IMR-90 (cell line): Measurements from ENCODE around the gene MEIKIN. TPM values are rescaled to one million over a fixed set of nuclear protein-coding genes. Genes with fewer than 3 reads are reported as not detected.

Experiments used
- ATAC-seq: fragments of 200-7000 bp; cut with Tn5 transposase; 2 replicates; pipeline ENCODE4 v1.9.1; 2020; ENCODE audit warnings: low read depth, mild to moderate bottlenecking, moderate library complexity
- BruUV-seq: library from RNA; stranded (reverse); fragments of 400-500 nt; replicated peaks from 2 replicates; lab custom pipeline; 2021; lab: Mats Ljungman, UMichigan
- CTCF ChIA-PET: fragments of 300-600 bp; formaldehyde crosslinking; extraction: SDS; loops from one replicate; lab custom pipeline; 2021; ENCODE audit warnings: antibody characterized with exemption; lab: Yijun Ruan, JAX
- POLR2A ChIA-PET: fragments of 300-600 bp; sonication (Branson Sonifier 250); formaldehyde crosslinking; loops from one replicate; lab custom pipeline; 2022; ENCODE audit warnings: antibody characterized with exemption; ENCODE audit not compliant: unreplicated experiment; lab: Charles Lee
- DNase-seq: peaks from one replicate; pipeline ENCODE4 v3.0.0; 2013
- H2AFZ ChIP-seq: replicated peaks from 2 replicates; pipeline ENCODE3; 2013; ENCODE audit warnings: low read length, mild to moderate bottlenecking; ENCODE audit not compliant: poor library complexity
- H2AK5ac ChIP-seq: 2 replicates; pipeline ENCODE4 v1.6.1; 2013; ENCODE audit warnings: low read depth, low read length, inconsistent platforms
- H2AK9ac ChIP-seq: replicated peaks from 2 replicates; pipeline ENCODE3; 2013; ENCODE audit warnings: mild to moderate bottlenecking, low read depth, low read length, moderate library complexity; ENCODE audit not compliant: poor library complexity
- H2BK120ac ChIP-seq: 2 replicates; pipeline ENCODE4 v1.6.1; 2013; ENCODE audit warnings: low read depth, low read length, inconsistent platforms
- H2BK15ac ChIP-seq: 3 replicates; pipeline ENCODE4 v1.6.1; 2013; ENCODE audit warnings: low read depth, low read length, inconsistent platforms
- H2BK20ac ChIP-seq: 2 replicates; pipeline ENCODE4 v1.6.1; 2013; ENCODE audit warnings: low read depth, mild to moderate bottlenecking, inconsistent platforms, low read length, moderate library complexity
- H2BK5ac ChIP-seq: 2 replicates; pipeline ENCODE4 v1.6.1; 2013; ENCODE audit warnings: mild to moderate bottlenecking, low read depth, low read length, inconsistent platforms; ENCODE audit not compliant: poor library complexity, severe bottlenecking
- H3K14ac ChIP-seq: replicated peaks from 2 replicates; pipeline ENCODE4 v1.6.1; 2013; ENCODE audit warnings: low read depth, low read length, inconsistent platforms
- H3K18ac ChIP-seq: 2 replicates; pipeline ENCODE4 v1.6.1; 2013; ENCODE audit warnings: low read depth, low read length, control low read depth
- H3K23ac ChIP-seq: 2 replicates; pipeline ENCODE4 v1.6.1; 2013; ENCODE audit warnings: low read depth, low read length, inconsistent platforms
- H3K27ac ChIP-seq: 2 replicates; pipeline ENCODE4 v1.5.1; 2013; ENCODE audit warnings: mild to moderate bottlenecking, control low read depth, low read length; ENCODE audit not compliant: insufficient read depth
- H3K27me3 ChIP-seq: 2 replicates; pipeline ENCODE4 v1.6.1; 2013; ENCODE audit warnings: low read length; ENCODE audit not compliant: control insufficient read depth, insufficient read depth
- H3K36me3 ChIP-seq: 2 replicates; pipeline ENCODE4 v1.6.1; 2013; ENCODE audit warnings: low read length, mixed read lengths; ENCODE audit not compliant: control insufficient read depth, insufficient read depth
- H3K4ac ChIP-seq: 2 replicates; pipeline ENCODE4 v1.6.1; 2013; ENCODE audit warnings: low read depth, low read length, inconsistent platforms
- H3K4me1 ChIP-seq: 2 replicates; pipeline ENCODE4 v1.6.1; 2013; ENCODE audit warnings: low read length, mixed read lengths; ENCODE audit not compliant: control insufficient read depth, insufficient read depth
- H3K4me2 ChIP-seq: 2 replicates; pipeline ENCODE4 v1.6.1; 2013; ENCODE audit warnings: low read depth, mild to moderate bottlenecking, control low read depth, low read length, moderate library complexity
- H3K4me3 ChIP-seq: 2 replicates; pipeline ENCODE4 v1.5.1; 2013; ENCODE audit warnings: low read depth, mild to moderate bottlenecking, control low read depth, low read length, moderate library complexity; ENCODE audit not compliant: insufficient read depth
- H3K56ac ChIP-seq: 2 replicates; pipeline ENCODE4 v1.6.1; 2013; ENCODE audit warnings: low read length, inconsistent platforms; ENCODE audit not compliant: insufficient read depth; ENCODE audit errors: extremely low read depth
- H3K79me1 ChIP-seq, 2 experiments: 2 replicates each; pipeline ENCODE4 v1.6.1; 2013; ENCODE audit warnings: low read length in 2 of 2, inconsistent platforms in 1 of 2, low read depth in 1 of 2
- H3K9ac ChIP-seq: 2 replicates; pipeline ENCODE4 v1.6.1; 2013; ENCODE audit warnings: low read depth, low read length, control low read depth
- H3K9me1 ChIP-seq: 2 replicates; pipeline ENCODE4 v1.6.1; 2013; ENCODE audit warnings: low read length, inconsistent platforms; ENCODE audit not compliant: insufficient read depth
- H3K9me3 ChIP-seq: 2 replicates; pipeline ENCODE4 v1.6.1; 2013; ENCODE audit warnings: low read length; ENCODE audit not compliant: control insufficient read depth, insufficient read depth
- H4K20me1 ChIP-seq: 2 replicates; pipeline ENCODE4 v1.6.1; 2013; ENCODE audit warnings: low read length, inconsistent platforms; ENCODE audit not compliant: insufficient read depth
- H4K5ac ChIP-seq: 2 replicates; pipeline ENCODE4 v1.6.1; 2013; ENCODE audit warnings: mild to moderate bottlenecking, low read depth, low read length, control low read depth
- H4K8ac ChIP-seq, 2 experiments: 2 replicates each; pipeline ENCODE4 v1.6.1; 2013; ENCODE audit warnings: low read depth in 2 of 2, low read length in 2 of 2, control low read depth in 1 of 2, inconsistent platforms in 1 of 2
- H4K91ac ChIP-seq: 2 replicates; pipeline ENCODE4 v1.6.1; 2013; ENCODE audit warnings: low read depth, low read length, inconsistent platforms; ENCODE audit not compliant: insufficient read depth
- BHLHE40 ChIP-seq: fragments of 150-350 bp; IDR thresholded peaks from 2 replicates; pipeline ENCODE4 v1.6.1; 2016; ENCODE audit warnings: mild to moderate bottlenecking, low read depth, low read length
- CEBPB ChIP-seq: IDR thresholded peaks from 2 replicates; pipeline ENCODE4 v1.6.1; 2012; ENCODE audit warnings: low read depth, low read length, improper control_type of control experiment
- ELK1 ChIP-seq: fragments of 150-350 bp; IDR thresholded peaks from 2 replicates; pipeline ENCODE4 v1.6.1; 2016; ENCODE audit warnings: low read depth, mild to moderate bottlenecking, low read length, moderate library complexity, borderline replicate concordance
- FOS ChIP-seq: fragments of 150-350 bp; IDR thresholded peaks from 2 replicates; pipeline ENCODE4 v1.6.1; 2016; ENCODE audit warnings: low read depth, low read length
- MAFK ChIP-seq: IDR thresholded peaks from 2 replicates; pipeline ENCODE4 v1.6.1; 2012; ENCODE audit warnings: low read depth, low read length, improper control_type of control experiment
- MAZ ChIP-seq: IDR thresholded peaks from 2 replicates; pipeline ENCODE4 v1.6.1; 2012; ENCODE audit warnings: low read depth, mild to moderate bottlenecking, low read length, improper control_type of control experiment, moderate library complexity, borderline replicate concordance
- MXI1 ChIP-seq: IDR thresholded peaks from 2 replicates; pipeline ENCODE4 v1.6.1; 2012; ENCODE audit warnings: low read depth, mild to moderate bottlenecking, low read length, moderate library complexity, borderline replicate concordance
- NFE2L2 ChIP-seq: fragments of 150-350 bp; IDR thresholded peaks from 2 replicates; pipeline ENCODE4 v1.6.1; 2016; ENCODE audit warnings: low read depth, mild to moderate bottlenecking, low read length
- RAD21 ChIP-seq: IDR thresholded peaks from 2 replicates; pipeline ENCODE4 v1.6.1; 2012; ENCODE audit warnings: low read length, improper control_type of control experiment
- RFX5 ChIP-seq: IDR thresholded peaks from 2 replicates; pipeline ENCODE4 v1.8.0; 2012; ENCODE audit warnings: low read depth, mild to moderate bottlenecking, low read length, moderate library complexity
- SMC3 ChIP-seq: fragments of 150-350 bp; IDR thresholded peaks from 2 replicates; pipeline ENCODE4 v1.6.1; 2016; ENCODE audit warnings: low read depth, mild to moderate bottlenecking, antibody characterized with exemption, low read length, moderate library complexity
- USF2 ChIP-seq: fragments of 150-350 bp; IDR thresholded peaks from 2 replicates; pipeline ENCODE4 v1.6.1; 2017; ENCODE audit warnings: mild to moderate bottlenecking, antibody characterized with exemption, low read length, low read depth
- WGBS, 2 experiments: methylation state at CpG; one replicate each; pipeline versions ENCODE4 v1.1.5 to v1.1.7; 2013; ENCODE audit warnings: missing lambda C conversion rate in 2 of 2; ENCODE audit not compliant: insufficient read length in 1 of 2; ENCODE audit errors: extremely low coverage in 2 of 2; 5-methylcytosine and 5-hydroxymethylcytosine counted together
- dilution Hi-C: fragments of 300-500 bp; cut with HindIII; formaldehyde crosslinking; loops from one replicate; pipeline ENCODE4 v1.14.3; 2018; ENCODE audit warnings: low sequenced_read_pairs; ENCODE audit not compliant: unreplicated experiment
- in situ Hi-C: fragments of 300-500 bp; cut with MboI; formaldehyde crosslinking; loops from 3 replicates; pipeline ENCODE4 v1.14.3; 2019; ENCODE audit warnings: low sequenced_read_pairs, inconsistent platforms, mixed read lengths
- intact Hi-C: fragments of 100-400 bp; cut with micrococcal nuclease; formaldehyde crosslinking; loops from 2 replicates; pipeline ENCODE4 v1.10.0; 2022
- polyA plus RNA-seq, 3 experiments: library from polyadenylated mRNA; depleted of rRNA; stranded (reverse); fragments of >200 nt; gene quantifications; 2 replicates each; pipeline ENCODE4 v1.2.3, GENCODE V29; 2012; ENCODE audit warnings: low replicate concordance in 1 of 3
- total RNA-seq: library from RNA; depleted of rRNA; stranded (reverse); fragments of >200 nt; gene quantifications from 2 replicates; pipeline ENCODE4 v1.2.3, GENCODE V29; 2012
- TF ChIP-seq, protein P1 (sequence below): conservative IDR thresholded peaks from 2 replicates; pipeline ENCODE4 v1.5.1; 2012; ENCODE audit warnings: mild to moderate bottlenecking, low read depth, low read length, improper control_type of control experiment

MEIKIN gene
- total and polyA plus RNA-seq, 2 of the 4 experiments (the other 2 are of a cell fraction): not detected

GRCh38 chr5:131980696-131981095 lies 35.2 kb upstream of the MEIKIN start:
- H2AFZ ChIP-seq: no peak overlapping the region
- H2BK15ac ChIP-seq: no peak overlapping the region
- no peaks in the 10 kb centered on the region for H3K4me1 ChIP-seq
- no peaks in the 10 kb centered on the region for H3K9me3 ChIP-seq
- no peak overlapping the region for H3K9ac ChIP-seq
- no peaks in the 10 kb centered on the region for H3K9me1 ChIP-seq
- POLR2A ChIA-PET: no interaction called here
- no peak overlapping the region for H2BK120ac ChIP-seq
- H3K79me1 ChIP-seq: no peaks in the 10 kb centered on the region
- H3K56ac ChIP-seq: no peak overlapping the region
- no peak overlapping the region for H3K23ac ChIP-seq
- H4K91ac ChIP-seq: no peak overlapping the region
- no peak overlapping the region for H3K27ac ChIP-seq
- no peak overlapping the region for H3K4ac ChIP-seq
- no TSS peak for BruUV-seq
- no peak for ATAC-seq
- no peak overlapping the region for H3K14ac ChIP-seq
- no peak overlapping the region for H2BK20ac ChIP-seq
- no peaks in the 10 kb centered on the region for H3K36me3 ChIP-seq
- no peak overlapping the region for H2AK5ac ChIP-seq
- no peak overlapping the region for H3K4me3 ChIP-seq
- intact Hi-C loops: no loop called here
- H3K27me3 ChIP-seq: peaks cover 19% of the 10 kb centered on the region
- dilution Hi-C loops: no loop called here
- H3K18ac ChIP-seq: no peak overlapping the region
- in situ Hi-C loops: no loop called here
- no peak overlapping the region for H4K5ac ChIP-seq
- no peak for DNase-seq
- CTCF ChIA-PET: no interaction called here
- WGBS, 2 experiments: 32% methylated on average over 4 of the region's 4 CpGs; no CpG with 5 or more reads in 1 of the 2 experiments
- H3K4me2 ChIP-seq: no peak overlapping the region
- no peaks in the 10 kb centered on the region for H4K20me1 ChIP-seq
- no peak overlapping the region for H2BK5ac ChIP-seq
- no peak overlapping the region for H4K8ac ChIP-seq
- H2AK9ac ChIP-seq: no peak overlapping the region
- no peak for TF ChIP-seq NFE2L2
- no peak for TF ChIP-seq RAD21
- no peak for TF ChIP-seq USF2
- no peak for TF ChIP-seq FOS
- TF ChIP-seq ELK1: no peak
- no peak for TF ChIP-seq RFX5
- no peak for TF ChIP-seq CEBPB
- TF ChIP-seq MAZ: no peak
- no peak for TF ChIP-seq SMC3
- no peak for TF ChIP-seq MXI1
- TF ChIP-seq, protein P1, sequence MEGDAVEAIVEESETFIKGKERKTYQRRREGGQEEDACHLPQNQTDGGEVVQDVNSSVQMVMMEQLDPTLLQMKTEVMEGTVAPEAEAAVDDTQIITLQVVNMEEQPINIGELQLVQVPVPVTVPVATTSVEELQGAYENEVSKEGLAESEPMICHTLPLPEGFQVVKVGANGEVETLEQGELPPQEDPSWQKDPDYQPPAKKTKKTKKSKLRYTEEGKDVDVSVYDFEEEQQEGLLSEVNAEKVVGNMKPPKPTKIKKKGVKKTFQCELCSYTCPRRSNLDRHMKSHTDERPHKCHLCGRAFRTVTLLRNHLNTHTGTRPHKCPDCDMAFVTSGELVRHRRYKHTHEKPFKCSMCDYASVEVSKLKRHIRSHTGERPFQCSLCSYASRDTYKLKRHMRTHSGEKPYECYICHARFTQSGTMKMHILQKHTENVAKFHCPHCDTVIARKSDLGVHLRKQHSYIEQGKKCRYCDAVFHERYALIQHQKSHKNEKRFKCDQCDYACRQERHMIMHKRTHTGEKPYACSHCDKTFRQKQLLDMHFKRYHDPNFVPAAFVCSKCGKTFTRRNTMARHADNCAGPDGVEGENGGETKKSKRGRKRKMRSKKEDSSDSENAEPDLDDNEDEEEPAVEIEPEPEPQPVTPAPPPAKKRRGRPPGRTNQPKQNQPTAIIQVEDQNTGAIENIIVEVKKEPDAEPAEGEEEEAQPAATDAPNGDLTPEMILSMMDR: no peak
- no peak for TF ChIP-seq BHLHE40
- no peak for TF ChIP-seq MAFK
